ENCODE measurements around the gene MTAP.

Gene MTAP

GRCh38 chr9:21985964-21986667 is 183.7 kb downstream of the MTAP start:
- Histone ChIP-seq H3K4me3 (ENCODE audit: low read length) (no peak overlapping the region), H3K27ac (ENCODE audit: low read depth, low read length) (no peak overlapping the region), H3K36me3 (ENCODE audit: control insufficient read depth, insufficient read depth, low read length) (no peaks in the 10 kb centered on the region), H3K4me1 (ENCODE audit: control insufficient read depth, insufficient read depth, low read length) (no peaks in the 10 kb centered on the region), H3K9ac (ENCODE audit: low read length) (no peak overlapping the region), H3K27me3 (ENCODE audit: control insufficient read depth, insufficient read depth, low read length) (peaks cover 10% of the 10 kb centered on the region)

All from rectal smooth muscle tissue (tissue), 1 donor.